GM20000 (cell line): ENCODE data around the gene DMRT2.

Experiments
- DNase-seq: peaks from one replicate; pipeline ENCODE4 v3.0.0; 2012; ENCODE audit warnings: low spot score
- TF ChIP-seq, protein P1 (sequence below): IDR thresholded peaks from 2 replicates; pipeline ENCODE4 v1.5.1; 2012; ENCODE audit warnings: mild to moderate bottlenecking, control low read depth; ENCODE audit errors: extremely low read depth, missing control alignments

DMRT2 gene

DNA sequence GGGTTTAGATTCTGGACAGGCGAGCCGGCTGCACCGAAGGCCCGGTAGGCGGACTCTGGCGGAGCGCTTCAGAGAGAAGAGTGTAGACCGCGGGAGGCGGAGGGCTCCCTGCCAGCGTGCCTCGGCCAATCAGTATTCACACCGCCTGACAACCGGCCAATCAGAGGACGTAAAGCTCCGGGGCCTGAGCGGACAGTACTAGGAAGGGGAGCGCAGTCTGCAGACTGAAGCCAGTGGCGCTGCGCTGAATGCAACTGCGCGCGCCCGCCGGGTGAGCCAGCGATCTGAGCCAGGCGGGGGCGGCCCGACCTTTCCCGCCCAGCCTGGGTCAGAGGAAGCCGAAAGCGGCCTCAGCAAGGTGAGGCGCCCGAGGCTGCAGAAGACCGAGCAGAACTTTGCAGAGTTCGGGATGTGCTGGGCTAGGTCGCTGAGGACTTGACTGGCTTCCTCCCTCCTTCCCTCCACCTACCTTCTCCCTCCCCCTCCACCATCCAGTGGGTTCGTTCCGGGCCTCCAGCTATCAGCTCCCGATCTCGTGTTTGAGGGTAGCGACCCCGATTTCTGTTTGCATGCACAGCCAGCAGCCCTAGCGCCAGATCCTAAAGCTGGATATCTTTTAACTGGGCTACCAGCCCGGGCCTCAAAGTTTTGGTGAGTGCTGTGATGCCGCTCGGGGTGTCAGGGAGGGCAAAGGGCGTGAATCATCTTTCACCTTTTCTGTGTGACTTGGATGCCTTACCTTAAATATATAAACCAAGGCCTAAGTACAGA, at the start of gene DMRT2:
TSS of gene DMRT2 (plus strand) at position 233 of the 771 bp plus-strand sequence. CDS start 1,257 bp downstream, outside the sequence.
- TF ChIP-seq, protein P1, sequence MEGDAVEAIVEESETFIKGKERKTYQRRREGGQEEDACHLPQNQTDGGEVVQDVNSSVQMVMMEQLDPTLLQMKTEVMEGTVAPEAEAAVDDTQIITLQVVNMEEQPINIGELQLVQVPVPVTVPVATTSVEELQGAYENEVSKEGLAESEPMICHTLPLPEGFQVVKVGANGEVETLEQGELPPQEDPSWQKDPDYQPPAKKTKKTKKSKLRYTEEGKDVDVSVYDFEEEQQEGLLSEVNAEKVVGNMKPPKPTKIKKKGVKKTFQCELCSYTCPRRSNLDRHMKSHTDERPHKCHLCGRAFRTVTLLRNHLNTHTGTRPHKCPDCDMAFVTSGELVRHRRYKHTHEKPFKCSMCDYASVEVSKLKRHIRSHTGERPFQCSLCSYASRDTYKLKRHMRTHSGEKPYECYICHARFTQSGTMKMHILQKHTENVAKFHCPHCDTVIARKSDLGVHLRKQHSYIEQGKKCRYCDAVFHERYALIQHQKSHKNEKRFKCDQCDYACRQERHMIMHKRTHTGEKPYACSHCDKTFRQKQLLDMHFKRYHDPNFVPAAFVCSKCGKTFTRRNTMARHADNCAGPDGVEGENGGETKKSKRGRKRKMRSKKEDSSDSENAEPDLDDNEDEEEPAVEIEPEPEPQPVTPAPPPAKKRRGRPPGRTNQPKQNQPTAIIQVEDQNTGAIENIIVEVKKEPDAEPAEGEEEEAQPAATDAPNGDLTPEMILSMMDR = no peak

DNA sequence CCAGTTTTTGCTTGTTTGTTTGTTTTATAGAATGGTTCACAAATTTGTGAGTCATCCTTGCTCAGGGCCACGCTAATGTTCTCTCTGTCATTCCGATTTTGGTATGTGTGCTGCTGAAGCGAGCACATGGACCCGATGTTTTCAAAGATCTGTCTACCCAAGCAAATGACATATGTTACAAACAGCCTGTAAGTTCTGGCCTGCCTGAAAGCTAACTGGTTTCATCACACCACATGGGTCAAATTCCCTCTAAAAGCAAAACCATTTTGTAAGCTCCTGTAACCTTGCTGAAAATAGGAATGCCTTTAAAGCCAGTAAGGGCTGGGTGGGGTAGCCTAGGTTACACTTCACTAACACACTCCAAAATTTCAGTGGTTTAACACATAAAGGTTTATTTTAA, 48.3 kb upstream of the DMRT2 start:
- no peak for DNase-seq
- TF ChIP-seq, protein P1 = no peak

More for the DNA sequence above, at the start of gene DMRT2:
- DNase-seq = peak; percentile 80

DNA sequence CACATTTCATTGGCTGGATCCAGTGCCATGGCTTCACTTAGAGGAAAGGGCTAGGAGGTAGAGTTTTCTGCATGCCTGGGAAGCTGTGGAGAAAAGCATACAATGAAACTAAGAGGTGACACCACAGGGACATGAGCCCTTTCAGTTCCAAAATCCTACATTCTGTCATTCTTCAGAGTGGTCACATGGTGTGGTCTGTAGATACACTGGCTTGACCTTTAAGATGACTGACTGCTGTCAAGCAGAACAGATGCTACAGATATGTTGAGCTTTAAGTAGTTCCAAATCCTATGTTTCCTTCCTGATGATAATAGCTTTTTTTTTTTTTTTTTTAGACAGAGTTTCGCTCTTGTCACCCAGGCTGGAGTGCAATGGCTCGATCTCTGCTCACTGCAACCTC, 47.5 kb upstream of the DMRT2 start:
- TF ChIP-seq, protein P1 = no peak
- peak; percentile 38 for DNase-seq

DNA sequence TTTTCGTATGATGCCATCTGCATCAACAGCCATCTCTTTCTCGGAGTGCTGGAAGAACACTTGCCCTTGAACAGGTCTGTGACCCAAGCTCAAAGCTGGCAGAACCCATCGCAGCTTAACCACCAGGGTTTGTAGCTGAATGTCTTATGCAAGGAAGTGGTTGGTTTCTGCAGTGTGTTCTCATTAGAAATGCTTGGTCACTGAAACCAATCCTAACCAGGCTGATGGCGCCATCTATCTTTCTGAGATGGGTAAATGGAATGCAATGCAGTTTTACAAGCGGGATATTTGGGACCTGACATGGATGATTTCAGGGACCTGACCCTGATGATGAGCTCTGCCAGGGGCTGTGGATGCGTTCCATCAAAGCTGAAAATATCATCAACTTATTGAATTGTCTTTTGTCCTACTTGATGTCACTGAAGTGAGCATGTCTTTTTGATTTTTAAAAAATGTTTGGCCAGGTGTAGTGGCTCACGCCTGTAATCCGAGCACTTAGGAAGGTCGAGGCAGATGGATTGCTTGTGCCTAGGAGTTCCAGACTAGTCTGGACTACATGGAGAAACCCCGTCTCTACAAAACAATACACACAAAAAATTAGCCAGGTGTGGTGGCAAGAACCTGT, 45.0 kb upstream of the DMRT2 start:
- TF ChIP-seq, protein P1 = peak; percentile 29
- peak; percentile 60 for DNase-seq

DNA sequence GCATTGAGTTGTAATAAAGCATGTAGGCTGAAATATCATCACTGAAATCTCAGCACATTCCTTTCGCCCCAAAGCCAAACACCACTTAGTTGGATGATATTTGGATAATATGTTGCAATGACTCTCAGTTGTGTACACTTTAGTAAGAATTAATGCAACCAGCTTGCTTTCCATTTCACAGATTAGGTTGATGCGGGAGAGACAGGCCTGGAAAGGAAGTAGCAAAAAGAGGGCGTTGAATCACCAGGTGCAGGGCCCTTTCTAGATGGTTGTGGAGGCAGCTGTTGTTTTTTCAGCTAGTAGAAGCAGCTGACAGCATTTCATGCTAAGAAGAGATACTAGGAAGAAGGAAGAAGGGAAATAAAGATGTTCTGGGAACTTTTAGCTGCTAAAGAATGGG, 42.8 kb upstream of the DMRT2 start:
- TF ChIP-seq, protein P1 = no peak
- no peak for DNase-seq

DNA sequence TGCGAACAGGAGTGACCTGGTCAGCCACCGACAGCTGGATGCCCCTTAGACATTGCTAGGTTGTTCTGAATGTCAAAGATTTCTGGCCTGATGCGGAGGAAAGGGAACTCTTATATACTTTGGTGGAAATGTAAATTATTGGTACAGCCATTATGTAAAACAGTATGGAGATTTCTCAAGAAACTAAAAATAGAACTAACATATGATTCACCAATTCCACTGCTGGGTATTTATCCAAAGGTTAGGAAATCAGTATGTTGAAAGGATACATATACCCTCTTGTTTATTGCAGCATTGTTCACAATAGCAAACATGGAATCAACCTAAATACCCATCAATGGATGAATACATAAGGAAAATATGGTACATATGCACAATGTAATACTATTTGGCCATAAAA, 41.9 kb upstream of the DMRT2 start:
- TF ChIP-seq, protein P1 = no peak
- DNase-seq = no peak

DNA sequence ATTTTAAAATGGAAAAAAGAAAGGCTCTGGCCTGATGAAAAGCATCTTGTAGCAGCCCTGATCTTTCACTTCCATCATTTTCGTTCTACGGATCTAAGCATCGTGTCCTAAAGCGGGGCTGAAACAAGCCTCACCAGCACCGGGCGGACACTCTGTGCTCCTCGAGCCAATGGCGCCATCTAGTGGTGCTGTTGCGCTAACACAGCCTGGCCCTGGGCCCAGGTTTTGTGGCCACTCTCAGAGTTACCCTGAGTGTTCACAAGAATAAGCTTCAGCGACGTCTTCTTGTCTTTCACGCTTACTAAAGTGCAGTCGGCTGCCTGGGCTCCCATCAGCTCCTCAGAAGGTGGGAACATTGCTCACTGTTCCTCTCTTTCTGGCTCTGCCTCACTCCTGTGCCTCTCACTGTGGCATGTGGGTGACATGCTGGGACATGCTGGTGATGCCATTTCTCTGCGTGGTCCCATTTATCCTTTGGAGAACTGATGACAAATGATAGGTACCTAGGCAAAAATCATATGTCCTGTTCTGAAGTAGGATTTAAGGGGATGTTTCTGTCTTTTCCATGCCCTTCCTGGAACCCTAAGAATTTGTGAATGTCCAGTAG, 41.0 kb upstream of the DMRT2 start:
- TF ChIP-seq, protein P1 = peak; percentile 99
- peak; percentile 77 for DNase-seq
